Panc1 (cell line): Measurements from ENCODE around the gene LOXL1. TPM values are rescaled to one million over a fixed set of nuclear protein-coding genes. Genes with fewer than 3 reads are reported as not detected.

Experiments used
- ATAC-seq: fragments of 200-7000 bp; cut with Tn5 transposase; 2 replicates; pipeline ENCODE4 v1.9.1; 2020; ENCODE audit warnings: mild to moderate bottlenecking, moderate library complexity
- BruUV-seq: library from RNA; stranded (reverse); fragments of 400-500 nt; replicated peaks from 2 replicates; lab custom pipeline; 2021; lab: Mats Ljungman, UMichigan
- CTCF ChIA-PET: fragments of 300-600 bp; sonication (Branson Sonifier 250); formaldehyde crosslinking; loops from one replicate; lab custom pipeline; 2022; ENCODE audit warnings: antibody characterized with exemption; lab: Charles Lee
- POLR2A ChIA-PET: fragments of 300-600 bp; sonication (Branson Sonifier 250); formaldehyde crosslinking; loops from one replicate; lab custom pipeline; 2022; ENCODE audit warnings: antibody characterized with exemption; lab: Charles Lee
- DNase-seq: peaks from one replicate; pipeline ENCODE4 v3.0.0-alpha.2; 2010; ENCODE audit warnings: low read depth, low spot score
- H3K27ac ChIP-seq: 2 replicates; pipeline ENCODE4 v1.5.1; 2011; ENCODE audit warnings: mild to moderate bottlenecking, low read length, inconsistent platforms
- H3K27me3 ChIP-seq: fragments of 200-500 bp; sonication (Bioruptor generic); 2 replicates; pipeline ENCODE4 v1.6.0; 2014; ENCODE audit warnings: low read length, inconsistent platforms; ENCODE audit not compliant: control insufficient read depth, insufficient read depth
- H3K36me3 ChIP-seq: fragments of 200-500 bp; sonication (Bioruptor generic); 2 replicates; pipeline ENCODE4 v1.5.1; 2014; ENCODE audit warnings: inconsistent platforms, mild to moderate bottlenecking, low read length, moderate library complexity; ENCODE audit not compliant: control insufficient read depth, insufficient read depth
- H3K4me1 ChIP-seq: 2 replicates; pipeline ENCODE4 v1.5.1; 2011; ENCODE audit warnings: inconsistent platforms, mild to moderate bottlenecking, low read length, moderate library complexity; ENCODE audit not compliant: control insufficient read depth, insufficient read depth
- H3K4me3 ChIP-seq, 2 experiments: 2 replicates each; pipeline ENCODE4 v1.5.1; 2011 to 2012; ENCODE audit warnings: low read depth in 2 of 2, low read length in 2 of 2, mild to moderate bottlenecking in 2 of 2, inconsistent platforms in 1 of 2, moderate library complexity in 1 of 2
- H3K9me3 ChIP-seq: fragments of 200-500 bp; sonication (Bioruptor generic); 2 replicates; pipeline ENCODE4 v1.5.1; 2014; ENCODE audit warnings: low read depth, mild to moderate bottlenecking, inconsistent platforms, low read length, moderate library complexity; ENCODE audit not compliant: control insufficient read depth, insufficient read depth
- CTCF ChIP-seq: fragments of 450-650 bp; IDR thresholded peaks from 2 replicates; pipeline ENCODE4 v1.5.1; 2017; ENCODE audit warnings: mild to moderate bottlenecking
- POLR2AphosphoS5 ChIP-seq: IDR thresholded peaks from 2 replicates; pipeline ENCODE4 v1.6.1; 2012; ENCODE audit warnings: mild to moderate bottlenecking, low read depth, low read length, moderate library complexity
- REST ChIP-seq, 2 experiments: IDR thresholded peaks; 2 replicates each; pipeline ENCODE4 v1.6.1; 2011 to 2012; ENCODE audit warnings: low read depth in 2 of 2, control low read depth in 1 of 2, low read length in 1 of 2, mild to moderate bottlenecking in 1 of 2, moderate library complexity in 1 of 2; ENCODE audit not compliant: insufficient read depth in 1 of 2
- SIN3A ChIP-seq: IDR thresholded peaks from 2 replicates; pipeline ENCODE4 v1.6.1; 2012; ENCODE audit warnings: low read depth, mild to moderate bottlenecking, low read length, moderate library complexity, borderline replicate concordance; ENCODE audit not compliant: insufficient read depth
- TCF7L2 ChIP-seq: IDR thresholded peaks from 2 replicates; pipeline ENCODE4 v1.6.1; 2011; ENCODE audit warnings: mild to moderate bottlenecking, low read depth, low read length, inconsistent platforms
- in situ Hi-C: cut with HindIII; loops from 2 replicates; pipeline ENCODE4 v1.10.0; 2016; ENCODE audit warnings: low sequenced_read_pairs, low pct_unique_long_range_greater_than_20kb
- intact Hi-C: fragments of 100-400 bp; cut with micrococcal nuclease; formaldehyde crosslinking; loops from one replicate; pipeline ENCODE4 v1.10.0; 2022; ENCODE audit not compliant: unreplicated experiment
- total RNA-seq: library from RNA; stranded (reverse); gene quantifications from one replicate; pipeline ENCODE4 v1.2.1, GENCODE V29; 2021; ENCODE audit not compliant: unreplicated experiment

Gene LOXL1
- total RNA-seq, 1 experiment from 2014 or later: 18.6 TPM

GRCh38 chr15:73915082-73915481 lies 11.2 kb upstream of the LOXL1 start:
- Histone ChIP-seq H3K27ac (no peak overlapping the region), H3K4me3 (no peak overlapping the region), H3K27me3 (no peaks in the 10 kb centered on the region), H3K9me3 (no peaks in the 10 kb centered on the region), H3K36me3 (no peaks in the 10 kb centered on the region), H3K4me1 (no peaks in the 10 kb centered on the region)
- no peak for ATAC-seq
- TF ChIP-seq POLR2AphosphoS5: no peak
- TF ChIP-seq SIN3A: no peak
- no peak for TF ChIP-seq REST (IDR thresholded peaks at IDR 0.05; ENCODE audit: insufficient read depth in 1 of 2, low read depth in 2 of 2, low read length in 1 of 2)
- TF ChIP-seq TCF7L2: no peak
- no peak for TF ChIP-seq CTCF
- intact Hi-C loops (no loop called here), in situ Hi-C loops (no loop called here)
- ChIA-PET CTCF (interaction anchor here (0.7 kb wide), 1 partner anchor 210 kb away, joined by 3 read pairs; no protein-coding TSS in a partner anchor), POLR2A (no interaction called here)
- no TSS peak for BruUV-seq
- DNase-seq: no peak

GRCh38 chr15:73918784-73919183 lies 7.5 kb upstream of the LOXL1 start:
- TF ChIP-seq SIN3A: no peak
- TF ChIP-seq CTCF: no peak
- no peak for TF ChIP-seq TCF7L2
- no peak for TF ChIP-seq POLR2AphosphoS5
- TF ChIP-seq REST (IDR thresholded peaks at IDR 0.05; ENCODE audit: insufficient read depth in 1 of 2, low read depth in 2 of 2, low read length in 1 of 2): no peak
- intact Hi-C loops: no loop called here
- no TSS peak for BruUV-seq
- in situ Hi-C loops: no loop called here
- H3K27ac ChIP-seq: no peak overlapping the region
- no peak overlapping the region for H3K4me3 ChIP-seq
- ChIA-PET POLR2A (no interaction called here), CTCF (no interaction called here)
- H3K4me1 ChIP-seq: peaks cover 6% of the 10 kb centered on the region
- no peak for ATAC-seq
- H3K27me3 ChIP-seq: no peaks in the 10 kb centered on the region
- no peaks in the 10 kb centered on the region for H3K36me3 ChIP-seq
- DNase-seq: no peak
- H3K9me3 ChIP-seq: no peaks in the 10 kb centered on the region
